Muscle layer of colon (tissue), 2 donors: Measurements from ENCODE around the gene NTN1.

Source experiments
- H3K27ac ChIP-seq: one replicate; pipeline ENCODE4 v1.7.0; 2013; ENCODE audit warnings: low read depth, mild to moderate bottlenecking, low read length, moderate library complexity
- H3K27me3 ChIP-seq, 2 donors: one replicate each; pipeline ENCODE4 v1.7.0; 2013; ENCODE audit warnings: low read length in 2 of 2, mild to moderate bottlenecking in 2 of 2; ENCODE audit not compliant: insufficient read depth in 2 of 2, control insufficient read depth in 1 of 2
- H3K36me3 ChIP-seq: one replicate; pipeline ENCODE4 v1.7.0; 2013; ENCODE audit warnings: mild to moderate bottlenecking, low read length; ENCODE audit not compliant: insufficient read depth
- H3K4me1 ChIP-seq: one replicate; pipeline ENCODE4 v1.7.0; 2013; ENCODE audit warnings: mild to moderate bottlenecking, low read length; ENCODE audit not compliant: insufficient read depth
- H3K4me3 ChIP-seq, 2 donors: one replicate each; pipeline ENCODE4 v1.7.0; 2013; ENCODE audit warnings: low read length in 2 of 2, low read depth in 1 of 2, mild to moderate bottlenecking in 1 of 2, moderate library complexity in 1 of 2
- H3K9ac ChIP-seq: one replicate; pipeline ENCODE4 v1.7.0; 2013; ENCODE audit warnings: low read length
- H3K9me3 ChIP-seq: one replicate; pipeline ENCODE4 v1.7.0; 2013; ENCODE audit warnings: mild to moderate bottlenecking, low read length
- donor health status: abdominal sarcoma.
- donor health status: Adenocarcinoma of cecum.

NTN1 gene

GRCh38 chr17:9242497-9242881, 221.2 kb downstream of the NTN1 start:
- H3K36me3 ChIP-seq = no peaks in the 10 kb centered on the region
- H3K9ac ChIP-seq = no peak overlapping the region
- no peaks in the 10 kb centered on the region for H3K9me3 ChIP-seq
- peaks cover 60% of the 10 kb centered on the region for H3K4me1 ChIP-seq
- no peak overlapping the region for H3K4me3 ChIP-seq
- H3K27ac ChIP-seq = peak overlapping the region; percentile 94
- no peaks in the 10 kb centered on the region for H3K27me3 ChIP-seq

DNA sequence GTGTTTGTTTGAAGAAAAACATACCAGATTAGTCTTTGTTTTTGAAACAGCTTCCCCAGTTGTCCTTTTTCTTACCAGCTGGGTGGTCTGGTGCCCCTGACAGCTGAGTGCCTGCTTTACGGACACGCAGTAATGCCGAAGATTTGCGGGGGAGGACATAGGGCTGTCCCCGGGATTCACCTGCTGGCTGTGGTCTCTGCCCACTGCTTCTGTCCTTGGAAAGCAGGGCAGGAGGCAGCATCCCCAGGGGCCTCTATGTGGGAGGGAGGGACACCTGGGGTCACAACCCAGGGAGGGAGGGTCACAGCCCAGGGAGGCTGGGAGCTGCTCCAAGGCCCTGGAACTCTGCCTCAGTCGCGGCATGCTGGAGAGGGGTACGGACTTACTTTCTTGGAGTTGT, 221.7 kb downstream of the NTN1 start:
- H3K9me3 ChIP-seq = no peaks in the 10 kb centered on the region
- no peaks in the 10 kb centered on the region for H3K27me3 ChIP-seq
- no peak overlapping the region for H3K4me3 ChIP-seq
- peak overlapping the region; percentile 94 for H3K27ac ChIP-seq
- no peak overlapping the region for H3K9ac ChIP-seq
- H3K4me1 ChIP-seq = peaks cover 60% of the 10 kb centered on the region
- no peaks in the 10 kb centered on the region for H3K36me3 ChIP-seq

DNA sequence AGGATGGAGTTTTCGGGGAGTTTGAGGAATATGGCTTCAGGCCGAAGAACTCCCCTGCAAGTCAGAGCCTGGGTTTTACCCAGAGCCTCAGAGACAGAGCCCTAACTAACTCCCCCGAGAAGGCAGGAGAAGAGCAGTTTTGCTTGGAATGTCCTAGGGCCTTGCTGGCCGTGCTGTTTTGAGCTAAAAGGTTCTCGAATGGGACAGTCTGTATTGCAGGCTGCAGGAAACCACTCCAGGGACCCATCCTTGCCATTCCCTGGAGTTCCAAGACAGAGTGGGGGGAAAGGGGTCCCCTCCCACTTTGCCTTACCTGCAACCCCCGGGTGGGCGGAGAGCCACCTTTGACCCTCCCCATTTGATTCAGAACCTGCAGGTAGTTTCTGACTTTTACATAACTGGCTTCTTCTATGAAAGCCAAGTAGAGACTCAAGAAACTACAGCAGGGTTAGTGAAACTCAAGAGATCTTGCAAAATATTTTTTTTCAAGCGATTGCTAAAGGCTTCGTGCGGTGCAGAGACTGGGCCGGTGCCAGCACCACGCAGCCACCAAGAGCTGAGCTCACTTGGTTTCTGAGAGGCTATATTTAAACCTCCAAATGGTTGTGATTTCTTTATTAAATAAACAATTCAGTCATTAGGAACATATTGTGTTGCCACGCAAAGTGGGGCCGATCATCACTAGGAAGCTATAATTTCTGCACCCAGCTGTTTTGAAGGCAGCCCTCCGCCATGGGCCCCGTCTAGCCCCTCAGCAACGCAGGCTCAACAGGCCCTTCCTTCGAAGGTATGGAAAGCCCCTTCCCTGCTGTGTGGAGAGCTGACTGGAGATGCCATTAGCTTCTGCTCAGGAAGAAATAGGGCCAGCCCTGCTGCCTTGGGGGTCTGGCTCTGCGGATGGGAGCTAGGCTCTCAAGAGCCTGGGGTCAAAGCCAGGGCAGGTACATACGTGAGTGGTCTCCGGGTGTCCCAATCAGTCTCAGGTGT, 223.0 kb downstream of the NTN1 start:
- H3K4me1 ChIP-seq = peaks cover 51% of the 10 kb centered on the region
- no peaks in the 10 kb centered on the region for H3K9me3 ChIP-seq
- H3K27me3 ChIP-seq = no peaks in the 10 kb centered on the region
- H3K36me3 ChIP-seq = no peaks in the 10 kb centered on the region
- H3K9ac ChIP-seq = no peak overlapping the region
- H3K4me3 ChIP-seq = peak overlapping the region in 1 of 2 donors; percentile 18
- H3K27ac ChIP-seq = peak overlapping the region; percentile 72

DNA sequence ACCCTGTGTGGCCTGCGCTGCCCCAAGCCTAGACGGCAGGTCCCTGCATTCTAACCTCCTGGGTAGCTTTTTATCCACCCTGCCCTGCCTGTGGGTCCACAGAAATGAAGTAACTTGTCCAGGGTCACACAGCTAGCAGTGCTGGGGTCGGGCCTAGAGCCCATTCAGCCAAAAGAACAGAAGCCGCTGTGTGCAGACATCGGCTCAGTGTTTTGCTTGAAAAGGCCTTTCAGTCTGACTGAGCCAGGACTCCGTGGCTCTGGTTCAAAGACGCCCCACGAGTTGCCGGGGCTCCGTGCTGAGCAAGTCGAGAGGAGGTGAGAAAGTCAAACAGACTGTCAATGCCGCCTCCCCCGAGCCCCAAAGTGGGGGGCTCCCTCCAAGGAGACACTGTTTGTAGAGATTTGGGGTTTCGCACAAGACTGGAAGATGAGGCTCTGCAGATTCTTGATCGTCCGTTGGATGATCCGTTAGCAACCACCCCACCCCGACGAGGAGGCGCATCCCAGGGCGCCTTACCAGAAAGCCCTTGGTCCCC, 226.2 kb downstream of the NTN1 start:
- no peaks in the 10 kb centered on the region for H3K27me3 ChIP-seq
- no peak overlapping the region for H3K27ac ChIP-seq
- H3K9me3 ChIP-seq = no peaks in the 10 kb centered on the region
- H3K4me3 ChIP-seq = no peak overlapping the region
- no peaks in the 10 kb centered on the region for H3K36me3 ChIP-seq
- peaks cover 26% of the 10 kb centered on the region for H3K4me1 ChIP-seq
- H3K9ac ChIP-seq = no peak overlapping the region

- Histone ChIP-seq H3K27ac (no peak overlapping the region), H3K4me1 (peaks cover 9% of the 10 kb centered on the region), H3K4me3 (no peak overlapping the region), H3K27me3 (no peaks in the 10 kb centered on the region), H3K36me3 (no peaks in the 10 kb centered on the region), H3K9ac (no peak overlapping the region), H3K9me3 (no peaks in the 10 kb centered on the region)
These were observed 228.1 kb downstream of the NTN1 start for GRCh38 chr17:9249245-9249953.

- no peaks in the 10 kb centered on the region for H3K36me3 ChIP-seq
- no peaks in the 10 kb centered on the region for H3K27me3 ChIP-seq
- no peaks in the 10 kb centered on the region for H3K4me1 ChIP-seq
- H3K9ac ChIP-seq = no peak overlapping the region
- no peak overlapping the region for H3K4me3 ChIP-seq
- H3K9me3 ChIP-seq = no peaks in the 10 kb centered on the region
- no peak overlapping the region for H3K27ac ChIP-seq
These were observed 230.0 kb downstream of the NTN1 start for GRCh38 chr17:9251273-9251672.

DNA sequence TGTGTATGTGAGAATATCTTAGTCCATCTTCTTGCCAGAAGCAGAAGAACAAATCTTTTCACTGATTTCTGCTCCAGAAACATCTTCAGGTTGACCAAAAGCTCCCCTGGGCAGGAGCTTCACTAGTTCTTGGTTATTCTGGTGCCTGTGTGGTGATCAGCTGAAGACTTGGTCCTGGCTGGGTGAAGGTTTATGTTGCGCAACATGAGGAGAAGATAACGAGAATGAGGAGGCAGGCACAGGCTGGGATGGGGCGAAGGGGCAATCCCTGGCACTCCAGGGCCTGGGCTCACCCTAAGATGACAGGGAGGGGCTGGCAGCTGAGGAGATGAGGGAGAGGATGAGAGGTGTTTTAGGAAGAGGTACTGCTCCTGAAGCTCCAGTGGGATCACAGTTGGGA, 232.0 kb downstream of the NTN1 start:
- Histone ChIP-seq H3K36me3 (no peaks in the 10 kb centered on the region), H3K9ac (no peak overlapping the region), H3K27me3 (no peaks in the 10 kb centered on the region), H3K4me3 (no peak overlapping the region), H3K27ac (no peak overlapping the region), H3K4me1 (no peaks in the 10 kb centered on the region), H3K9me3 (no peaks in the 10 kb centered on the region)

- Histone ChIP-seq H3K4me1 (no peaks in the 10 kb centered on the region), H3K27ac (no peak overlapping the region), H3K27me3 (no peaks in the 10 kb centered on the region), H3K9ac (no peak overlapping the region), H3K36me3 (no peaks in the 10 kb centered on the region), H3K9me3 (no peaks in the 10 kb centered on the region), H3K4me3 (no peak overlapping the region)
These were observed 233.5 kb downstream of the NTN1 start for GRCh38 chr17:9254841-9255240.

GRCh38 chr17:9255833-9256232, 234.5 kb downstream of the NTN1 start:
- Histone ChIP-seq H3K27ac (no peak overlapping the region), H3K9me3 (no peaks in the 10 kb centered on the region), H3K27me3 (no peaks in the 10 kb centered on the region), H3K4me1 (no peaks in the 10 kb centered on the region), H3K36me3 (no peaks in the 10 kb centered on the region), H3K4me3 (no peak overlapping the region), H3K9ac (no peak overlapping the region)

GRCh38 chr17:9256361-9256750, 235.0 kb downstream of the NTN1 start:
- H3K9me3 ChIP-seq = no peaks in the 10 kb centered on the region
- no peaks in the 10 kb centered on the region for H3K36me3 ChIP-seq
- H3K9ac ChIP-seq = no peak overlapping the region
- no peaks in the 10 kb centered on the region for H3K27me3 ChIP-seq
- no peaks in the 10 kb centered on the region for H3K4me1 ChIP-seq
- no peak overlapping the region for H3K4me3 ChIP-seq
- H3K27ac ChIP-seq = no peak overlapping the region

DNA sequence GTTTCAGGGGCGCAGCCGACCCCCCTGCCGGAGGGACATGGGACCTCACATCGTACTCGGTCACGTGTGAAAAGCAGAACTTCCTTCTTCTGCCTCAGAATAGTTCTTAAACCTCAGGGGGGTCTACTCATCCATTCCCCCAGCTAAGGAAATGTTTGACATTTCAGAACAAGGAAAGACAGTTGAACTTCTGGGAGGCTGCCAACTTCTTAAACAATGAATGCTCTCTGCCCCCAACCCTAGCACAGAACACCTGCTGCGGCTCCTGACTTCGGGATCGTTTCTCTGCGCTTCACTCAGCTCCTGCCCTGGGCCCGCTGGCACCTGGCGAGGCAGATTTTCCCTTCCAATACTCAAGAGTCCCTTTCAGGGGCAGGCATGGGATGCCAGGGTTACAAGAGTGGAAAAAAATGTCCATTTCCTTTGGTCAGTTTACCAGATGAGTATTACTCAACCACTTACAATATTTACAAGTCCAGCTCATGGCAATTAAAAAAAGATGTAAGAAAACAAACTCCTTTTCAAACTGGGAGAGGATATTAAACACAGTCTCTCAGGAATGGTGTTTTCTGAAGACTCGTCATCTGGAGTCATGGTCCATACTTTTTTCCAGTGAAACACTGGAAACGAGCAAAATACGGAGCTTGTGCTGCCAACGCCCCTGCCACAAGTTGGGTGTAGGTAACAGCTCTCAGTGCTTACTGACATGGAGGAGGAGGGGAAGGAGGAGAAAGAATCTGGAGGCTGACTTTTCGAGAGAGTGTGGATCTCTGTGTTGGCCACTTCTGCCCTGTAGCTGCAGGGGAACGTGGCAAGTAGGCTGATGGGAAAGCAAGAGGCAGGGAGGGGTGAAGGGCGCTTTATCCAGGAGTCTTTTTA, 235.7 kb downstream of the NTN1 start:
- Histone ChIP-seq H3K9me3 (no peaks in the 10 kb centered on the region), H3K27ac (no peak overlapping the region), H3K4me3 (no peak overlapping the region)

More for the DNA sequence above, 235.7 kb downstream of the NTN1 start:
- Histone ChIP-seq H3K4me1 (no peaks in the 10 kb centered on the region), H3K36me3 (no peaks in the 10 kb centered on the region), H3K9ac (no peak overlapping the region), H3K27me3 (no peaks in the 10 kb centered on the region)
